ENCODE measurements around the gene TOX2. TPM values are rescaled to one million over a fixed set of nuclear protein-coding genes. Genes with fewer than 3 reads are reported as not detected.

The TOX2 gene
- polyA plus RNA-seq, 3 donors = 0.39 to 0.56 (median 0.47) TPM

DNA sequence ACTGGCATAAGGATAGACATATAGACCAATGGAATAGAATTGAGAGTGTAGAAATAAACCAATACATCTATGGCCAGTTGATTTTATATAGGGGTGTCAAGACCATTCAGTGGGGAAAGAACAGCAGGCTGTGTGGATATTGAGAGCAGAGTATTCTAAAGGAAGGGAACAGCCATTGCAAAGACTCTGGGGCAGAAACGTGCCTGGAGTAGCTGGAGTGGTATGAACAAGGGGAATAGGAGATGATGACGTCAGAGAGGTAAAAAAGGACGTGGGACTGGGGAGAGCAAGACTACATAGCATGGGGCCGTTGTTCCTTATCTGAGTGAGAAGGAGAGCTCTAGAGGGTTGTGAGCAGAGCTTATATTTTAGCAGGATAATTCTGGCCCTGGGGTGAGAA is 85.2 kb downstream of the TOX2 start:
- no peak overlapping the region for H3K4me3 ChIP-seq (replicated peaks in 1 of 3; ENCODE audit: low read depth in 2 of 3, low read length in 3 of 3)
- H3K9me3 ChIP-seq (replicated peaks in 1 of 2; ENCODE audit: control insufficient read depth in 1 of 2, insufficient read depth in 1 of 2, low read length in 2 of 2) = no peaks in the 10 kb centered on the region
- H3K4me1 ChIP-seq (ENCODE audit: control insufficient read depth in 1 of 2, insufficient read depth in 2 of 2, low read length in 2 of 2) = no peaks in the 10 kb centered on the region
- peaks cover 13 to 37% (median 21%) of the 10 kb centered on the region in 3 donors for H3K27me3 Mint-ChIP-seq (ENCODE audit: low read depth in 3 of 3)
- H2AFZ ChIP-seq (ENCODE audit: insufficient read depth, low read depth, low read length, poor library complexity, severe bottlenecking) = no peak overlapping the region
- TF ChIP-seq, protein P1, sequence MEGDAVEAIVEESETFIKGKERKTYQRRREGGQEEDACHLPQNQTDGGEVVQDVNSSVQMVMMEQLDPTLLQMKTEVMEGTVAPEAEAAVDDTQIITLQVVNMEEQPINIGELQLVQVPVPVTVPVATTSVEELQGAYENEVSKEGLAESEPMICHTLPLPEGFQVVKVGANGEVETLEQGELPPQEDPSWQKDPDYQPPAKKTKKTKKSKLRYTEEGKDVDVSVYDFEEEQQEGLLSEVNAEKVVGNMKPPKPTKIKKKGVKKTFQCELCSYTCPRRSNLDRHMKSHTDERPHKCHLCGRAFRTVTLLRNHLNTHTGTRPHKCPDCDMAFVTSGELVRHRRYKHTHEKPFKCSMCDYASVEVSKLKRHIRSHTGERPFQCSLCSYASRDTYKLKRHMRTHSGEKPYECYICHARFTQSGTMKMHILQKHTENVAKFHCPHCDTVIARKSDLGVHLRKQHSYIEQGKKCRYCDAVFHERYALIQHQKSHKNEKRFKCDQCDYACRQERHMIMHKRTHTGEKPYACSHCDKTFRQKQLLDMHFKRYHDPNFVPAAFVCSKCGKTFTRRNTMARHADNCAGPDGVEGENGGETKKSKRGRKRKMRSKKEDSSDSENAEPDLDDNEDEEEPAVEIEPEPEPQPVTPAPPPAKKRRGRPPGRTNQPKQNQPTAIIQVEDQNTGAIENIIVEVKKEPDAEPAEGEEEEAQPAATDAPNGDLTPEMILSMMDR (IDR thresholded peaks at IDR 0.05) = no peak
- H3K9me3 Mint-ChIP-seq = peaks cover 0 to 5% (median 0%) of the 10 kb centered on the region in 7 donors
- no peaks in the 10 kb centered on the region for H3K36me3 Mint-ChIP-seq
- no peak overlapping the region for H3K27ac ChIP-seq (ENCODE audit: low read depth in 1 of 2, low read length in 2 of 2)
- no peaks in the 10 kb centered on the region for H4K20me1 ChIP-seq (ENCODE audit: insufficient read depth, low read length)
- DNase-seq = no peak
- peaks cover 6 to 11% of the 10 kb centered on the region in 2 donors for H3K27me3 ChIP-seq (ENCODE audit: control insufficient read depth in 2 of 2, insufficient read depth in 2 of 2, low read length in 2 of 2)
- H3K27ac Mint-ChIP-seq = no peak overlapping the region
- WGBS (ENCODE audit: insufficient coverage) = 77% methylated on average over 4 of the region's 4 CpGs
- no peaks in the 10 kb centered on the region for H3K36me3 ChIP-seq (replicated peaks in 1 of 2; ENCODE audit: control insufficient read depth in 1 of 2, insufficient read depth in 2 of 2, low read length in 2 of 2)
- H3K4me2 ChIP-seq (replicated peaks; ENCODE audit: extremely low read depth, low read length, poor library complexity, severe bottlenecking) = no peak overlapping the region
- no peaks in the 10 kb centered on the region for H3K4me1 Mint-ChIP-seq
- no peaks in the 10 kb centered on the region for H3K79me2 ChIP-seq (ENCODE audit: insufficient read depth, low read length)
- intact Hi-C loops (cut with micrococcal nuclease) = loop anchor here in 1 of 2 donors (10.0 kb wide), 1 partner anchor 55 kb away; no protein-coding TSS in a partner anchor
- no peak overlapping the region for H3K9ac ChIP-seq (ENCODE audit: insufficient read depth, low read length, poor library complexity, severe bottlenecking)
- H3K4me3 Mint-ChIP-seq = no peak overlapping the region

DNA sequence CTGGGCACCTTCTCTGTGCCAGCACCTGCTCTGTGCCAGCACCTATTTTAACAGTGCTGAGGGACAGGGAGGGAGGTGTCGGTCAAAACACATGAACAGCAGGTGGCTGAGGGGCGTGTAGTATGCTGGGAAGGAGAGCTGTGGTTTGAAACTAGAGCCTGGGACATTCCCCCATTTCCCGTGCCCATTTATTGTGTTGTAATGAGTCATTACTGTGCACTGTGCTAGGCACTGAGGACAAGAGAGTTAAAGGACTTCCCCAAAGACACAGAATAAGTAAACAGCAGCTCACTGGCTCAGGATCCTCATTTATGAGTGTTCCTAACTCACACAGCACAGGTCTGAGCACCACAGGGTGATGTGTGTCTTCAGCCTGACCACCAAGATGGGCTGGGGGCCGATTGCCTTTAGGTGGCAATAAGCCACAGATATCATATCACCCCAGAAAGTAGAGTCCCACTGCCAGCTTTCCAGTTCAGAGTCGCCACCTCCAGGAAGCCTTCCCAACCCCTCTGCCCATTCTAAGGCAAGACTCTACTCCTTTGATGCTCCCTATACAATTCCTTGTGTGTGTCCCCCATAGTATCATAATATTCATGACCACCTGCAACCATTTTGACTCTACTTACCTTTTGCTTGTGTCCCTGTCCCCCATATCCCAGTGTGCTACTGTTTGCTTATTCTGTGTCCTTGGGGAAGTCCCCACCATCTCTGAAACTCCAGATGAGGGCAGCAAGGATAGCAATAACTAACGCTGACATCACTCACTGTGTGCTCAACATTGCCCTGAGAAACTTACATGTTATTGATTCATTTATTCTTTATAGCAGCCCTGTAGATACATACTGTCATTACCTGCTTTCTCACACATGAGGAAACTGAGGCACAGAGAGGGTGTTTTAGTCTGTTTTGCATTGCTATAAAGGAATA is 87.3 kb downstream of the TOX2 start:
- no peaks in the 10 kb centered on the region for H4K20me1 ChIP-seq (ENCODE audit: insufficient read depth, low read length)
- H3K27ac ChIP-seq (ENCODE audit: low read depth in 1 of 2, low read length in 2 of 2) = no peak overlapping the region
- peaks cover 17 to 34% (median 17%) of the 10 kb centered on the region in 3 donors for H3K27me3 Mint-ChIP-seq (ENCODE audit: low read depth in 3 of 3)
- 74% methylated on average over 4 of the region's 6 CpGs for WGBS (ENCODE audit: insufficient coverage)
- H3K4me3 Mint-ChIP-seq = no peak overlapping the region
- no peak overlapping the region for H3K9ac ChIP-seq (ENCODE audit: insufficient read depth, low read length, poor library complexity, severe bottlenecking)
- no peak overlapping the region for H3K27ac Mint-ChIP-seq
- peaks cover 6 to 12% of the 10 kb centered on the region in 2 donors for H3K27me3 ChIP-seq (ENCODE audit: control insufficient read depth in 2 of 2, insufficient read depth in 2 of 2, low read length in 2 of 2)
- H3K9me3 ChIP-seq (replicated peaks in 1 of 2; ENCODE audit: control insufficient read depth in 1 of 2, insufficient read depth in 1 of 2, low read length in 2 of 2) = no peaks in the 10 kb centered on the region
- intact Hi-C loops (cut with micrococcal nuclease) = no loop called here
- no peaks in the 10 kb centered on the region for H3K36me3 ChIP-seq (replicated peaks in 1 of 2; ENCODE audit: control insufficient read depth in 1 of 2, insufficient read depth in 2 of 2, low read length in 2 of 2)
- no peaks in the 10 kb centered on the region for H3K79me2 ChIP-seq (ENCODE audit: insufficient read depth, low read length)
- H3K4me1 Mint-ChIP-seq = no peaks in the 10 kb centered on the region
- no peak overlapping the region for H3K4me3 ChIP-seq (replicated peaks in 1 of 3; ENCODE audit: low read depth in 2 of 3, low read length in 3 of 3)
- TF ChIP-seq, protein P1 (IDR thresholded peaks at IDR 0.05) = no peak
- peaks cover 0 to 3% (median 0%) of the 10 kb centered on the region in 7 donors for H3K9me3 Mint-ChIP-seq
- DNase-seq = peak in 1 of 3 donors; percentile 20
- H3K4me2 ChIP-seq (replicated peaks; ENCODE audit: extremely low read depth, low read length, poor library complexity, severe bottlenecking) = no peak overlapping the region
- H3K36me3 Mint-ChIP-seq = no peaks in the 10 kb centered on the region
- H3K4me1 ChIP-seq (ENCODE audit: control insufficient read depth in 1 of 2, insufficient read depth in 2 of 2, low read length in 2 of 2) = no peaks in the 10 kb centered on the region
- no peak overlapping the region for H2AFZ ChIP-seq (ENCODE audit: insufficient read depth, low read depth, low read length, poor library complexity, severe bottlenecking)
